Measurements from ENCODE around the gene C17orf67. TPM values are rescaled to one million over a fixed set of nuclear protein-coding genes. Genes with fewer than 3 reads are reported as not detected.

Gene C17orf67
- total RNA-seq, 3 donors from 2014 or later, result 2.0 to 2.3 (median 2.2) TPM

DNA sequence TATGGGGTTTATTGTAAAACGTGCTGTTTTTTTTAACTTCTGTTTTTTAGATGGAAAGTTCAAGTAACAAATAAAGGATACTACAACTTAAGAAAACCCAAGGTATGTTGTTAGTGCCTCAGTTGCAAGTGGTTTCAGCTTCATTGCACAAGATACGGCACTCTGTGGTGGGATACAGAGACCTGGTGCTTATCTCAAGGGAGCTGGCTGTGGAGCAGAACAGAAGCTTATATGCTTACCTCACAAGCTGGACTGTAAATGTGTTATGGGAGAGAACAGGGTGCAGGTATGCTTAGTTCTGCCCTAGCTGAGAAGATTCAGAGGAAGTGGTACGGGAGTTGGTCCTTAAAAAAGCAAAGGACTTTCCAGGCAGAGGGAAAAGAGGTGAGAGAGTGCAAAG lies 15.4 kb upstream of the C17orf67 start:
- Mint-ChIP-seq H3K4me1 (ENCODE audit: low read depth) (no peaks in the 10 kb centered on the region), H3K9me3 (no peaks in the 10 kb centered on the region), H3K4me3 (no peak overlapping the region), H3K27me3 (ENCODE audit: low read depth) (no peaks in the 10 kb centered on the region), H3K36me3 (ENCODE audit: insufficient read depth) (peaks cover 32% of the 10 kb centered on the region)
- no peak for ATAC-seq
- DNase-seq, result no peak

DNA sequence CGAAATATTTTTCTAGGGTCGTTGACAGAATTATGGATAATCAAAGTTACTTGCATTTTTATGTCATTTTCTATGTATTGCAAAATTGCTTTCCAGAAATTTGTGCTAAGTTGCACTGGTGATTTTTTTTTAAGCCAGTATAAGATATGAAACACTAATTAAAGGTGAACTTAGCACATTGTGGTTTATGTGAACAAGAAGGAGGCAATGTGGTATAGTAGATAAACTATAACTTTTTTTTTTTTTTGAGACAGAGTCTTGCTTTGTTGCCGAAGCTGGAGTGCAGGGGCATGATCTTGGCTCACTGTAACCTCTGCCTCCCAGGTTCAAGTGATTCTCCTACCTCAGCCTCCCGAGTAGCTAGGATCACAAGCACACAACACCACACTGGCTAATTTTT lies 13.4 kb upstream of the C17orf67 start:
- no peak for DNase-seq
- Mint-ChIP-seq H3K4me1 (ENCODE audit: low read depth) (no peaks in the 10 kb centered on the region), H3K9me3 (no peaks in the 10 kb centered on the region), H3K36me3 (ENCODE audit: insufficient read depth) (peaks cover 30% of the 10 kb centered on the region), H3K27me3 (ENCODE audit: low read depth) (no peaks in the 10 kb centered on the region), H3K4me3 (no peak overlapping the region)
- ATAC-seq, result no peak

DNA sequence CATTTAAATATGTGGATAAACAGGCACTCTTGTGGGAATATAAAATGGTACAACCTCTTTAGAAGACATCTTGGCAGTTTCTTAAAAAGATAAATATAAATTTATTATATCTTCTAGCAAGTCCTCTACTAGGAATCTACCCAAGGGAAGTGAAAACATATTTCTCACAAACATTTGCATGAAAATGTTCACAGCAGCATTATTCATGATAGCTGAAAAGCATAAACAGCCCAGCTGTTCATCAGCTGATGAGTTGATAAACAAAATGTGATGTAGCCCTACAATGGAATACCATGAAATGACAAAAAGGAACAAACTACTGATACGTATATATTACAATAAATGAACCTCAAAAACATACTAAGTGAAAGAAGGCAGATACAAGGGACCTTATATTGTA lies 12.2 kb upstream of the C17orf67 start:
- H3K4me3 Mint-ChIP-seq, result no peak overlapping the region
- H3K9me3 Mint-ChIP-seq, result no peaks in the 10 kb centered on the region
- DNase-seq, result no peak
- no peak for ATAC-seq
- H3K36me3 Mint-ChIP-seq (ENCODE audit: insufficient read depth), result peaks cover 30% of the 10 kb centered on the region
- H3K27me3 Mint-ChIP-seq (ENCODE audit: low read depth), result no peaks in the 10 kb centered on the region
- H3K4me1 Mint-ChIP-seq (ENCODE audit: low read depth), result no peaks in the 10 kb centered on the region

DNA sequence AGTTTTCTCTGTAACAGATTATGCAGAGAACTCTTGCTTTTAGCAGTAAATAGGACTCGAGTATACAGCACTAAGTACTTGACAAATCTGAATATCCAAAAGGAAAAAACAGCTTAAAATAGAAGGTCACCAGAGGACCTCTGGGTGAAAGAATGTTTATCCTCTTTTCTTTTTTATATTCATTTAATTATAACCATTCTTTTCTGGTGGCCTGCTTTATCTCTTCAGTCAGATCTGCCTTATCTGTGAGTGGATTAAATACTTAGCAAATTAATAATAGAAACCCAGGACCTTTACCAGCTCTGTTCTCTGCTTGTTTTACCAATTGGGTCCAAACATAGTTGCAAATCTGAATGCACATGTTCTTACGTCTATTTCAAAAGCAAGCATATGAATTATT lies 8.9 kb upstream of the C17orf67 start:
- peaks cover 19% of the 10 kb centered on the region for H3K36me3 Mint-ChIP-seq (ENCODE audit: insufficient read depth)
- H3K27me3 Mint-ChIP-seq (ENCODE audit: low read depth), result no peaks in the 10 kb centered on the region
- H3K9me3 Mint-ChIP-seq, result no peaks in the 10 kb centered on the region
- no peak overlapping the region for H3K4me3 Mint-ChIP-seq
- DNase-seq (no peak), ATAC-seq (no peak)
- peaks cover 18% of the 10 kb centered on the region for H3K4me1 Mint-ChIP-seq (ENCODE audit: low read depth)

DNA sequence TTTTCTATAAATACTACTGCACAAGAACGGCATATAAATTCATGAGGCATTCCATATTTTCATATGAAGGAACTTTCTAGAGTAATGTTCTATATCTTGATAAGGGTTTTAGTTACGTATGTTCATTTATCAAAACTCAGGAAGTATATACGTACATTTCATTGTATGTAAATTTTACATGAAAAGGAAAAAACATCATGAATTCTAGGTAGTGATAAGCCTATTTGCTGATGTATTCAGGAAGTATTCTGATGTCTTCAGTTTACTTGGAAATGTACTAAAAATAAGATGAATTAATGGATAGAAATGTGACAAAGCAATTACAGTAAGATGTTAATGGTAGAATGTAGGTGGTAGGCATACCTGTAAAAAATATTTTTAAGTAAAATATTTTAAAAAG lies 5.0 kb upstream of the C17orf67 start:
- ATAC-seq, result no peak
- Mint-ChIP-seq H3K36me3 (ENCODE audit: insufficient read depth) (peaks cover 14% of the 10 kb centered on the region), H3K9me3 (no peaks in the 10 kb centered on the region), H3K27me3 (ENCODE audit: low read depth) (no peaks in the 10 kb centered on the region), H3K4me1 (ENCODE audit: low read depth) (peaks cover 43% of the 10 kb centered on the region), H3K4me3 (peak overlapping the region; percentile 33)
- no peak for DNase-seq

DNA sequence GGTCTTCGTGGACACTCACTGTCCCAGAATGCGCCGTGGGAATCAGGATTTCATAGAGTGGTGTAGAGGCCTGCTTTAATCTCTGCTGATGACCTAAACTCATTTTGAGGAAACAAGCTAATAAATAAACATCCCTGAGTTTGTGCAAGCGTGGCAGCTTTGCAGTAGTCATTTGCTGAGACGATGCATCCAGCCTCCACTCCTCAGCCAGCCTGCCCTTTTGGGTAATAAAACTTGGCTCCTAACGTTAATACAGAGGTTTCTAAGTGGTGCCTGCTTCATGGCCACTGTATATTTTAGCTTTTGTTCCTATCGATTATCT lies 1.5 kb upstream of the C17orf67 start:
- Mint-ChIP-seq H3K4me3 (peak overlapping the region; percentile 94), H3K36me3 (ENCODE audit: insufficient read depth) (peaks cover 19% of the 10 kb centered on the region), H3K9me3 (no peaks in the 10 kb centered on the region), H3K4me1 (ENCODE audit: low read depth) (peaks cover 65% of the 10 kb centered on the region), H3K27me3 (ENCODE audit: low read depth) (no peaks in the 10 kb centered on the region)
- no peak for DNase-seq
- ATAC-seq, result no peak

DNA sequence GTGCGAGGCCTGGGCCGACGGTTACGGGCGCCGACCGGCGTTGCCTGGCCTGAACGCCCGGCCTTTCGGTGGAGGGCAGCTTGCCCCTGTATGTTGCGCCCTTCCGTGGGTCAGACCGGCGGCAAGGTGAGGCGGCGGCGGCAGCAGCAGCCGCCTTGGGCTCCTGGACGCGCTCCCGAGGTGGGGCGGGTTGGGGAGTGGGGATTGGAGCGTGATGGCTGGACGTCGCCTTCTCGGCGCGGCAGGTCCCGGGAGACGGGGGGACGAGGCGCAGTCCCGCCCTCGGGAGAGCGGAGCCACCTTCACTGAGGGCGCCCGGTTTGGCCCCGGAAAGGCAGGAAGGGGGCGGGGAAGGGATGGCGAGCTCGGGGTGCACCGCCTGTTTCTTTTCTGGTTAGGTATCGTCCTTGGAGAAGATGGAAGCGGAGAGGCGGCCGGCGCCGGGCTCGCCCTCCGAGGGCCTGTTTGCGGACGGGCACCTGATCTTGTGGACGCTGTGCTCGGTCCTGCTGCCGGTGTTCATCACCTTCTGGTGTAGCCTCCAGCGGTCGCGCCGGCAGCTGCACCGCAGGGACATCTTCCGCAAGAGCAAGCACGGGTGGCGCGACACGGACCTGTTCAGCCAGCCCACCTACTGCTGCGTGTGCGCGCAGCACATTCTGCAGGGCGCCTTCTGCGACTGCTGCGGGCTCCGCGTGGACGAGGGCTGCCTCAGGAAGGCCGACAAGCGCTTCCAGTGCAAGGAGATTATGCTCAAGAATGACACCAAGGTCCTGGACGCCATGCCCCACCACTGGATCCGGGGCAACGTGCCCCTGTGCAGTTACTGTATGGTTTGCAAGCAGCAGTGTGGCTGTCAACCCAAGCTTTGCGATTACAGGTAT lies 902 bp upstream of the C17orf67 start:
- DNase-seq, result peak; percentile 65

DNA sequence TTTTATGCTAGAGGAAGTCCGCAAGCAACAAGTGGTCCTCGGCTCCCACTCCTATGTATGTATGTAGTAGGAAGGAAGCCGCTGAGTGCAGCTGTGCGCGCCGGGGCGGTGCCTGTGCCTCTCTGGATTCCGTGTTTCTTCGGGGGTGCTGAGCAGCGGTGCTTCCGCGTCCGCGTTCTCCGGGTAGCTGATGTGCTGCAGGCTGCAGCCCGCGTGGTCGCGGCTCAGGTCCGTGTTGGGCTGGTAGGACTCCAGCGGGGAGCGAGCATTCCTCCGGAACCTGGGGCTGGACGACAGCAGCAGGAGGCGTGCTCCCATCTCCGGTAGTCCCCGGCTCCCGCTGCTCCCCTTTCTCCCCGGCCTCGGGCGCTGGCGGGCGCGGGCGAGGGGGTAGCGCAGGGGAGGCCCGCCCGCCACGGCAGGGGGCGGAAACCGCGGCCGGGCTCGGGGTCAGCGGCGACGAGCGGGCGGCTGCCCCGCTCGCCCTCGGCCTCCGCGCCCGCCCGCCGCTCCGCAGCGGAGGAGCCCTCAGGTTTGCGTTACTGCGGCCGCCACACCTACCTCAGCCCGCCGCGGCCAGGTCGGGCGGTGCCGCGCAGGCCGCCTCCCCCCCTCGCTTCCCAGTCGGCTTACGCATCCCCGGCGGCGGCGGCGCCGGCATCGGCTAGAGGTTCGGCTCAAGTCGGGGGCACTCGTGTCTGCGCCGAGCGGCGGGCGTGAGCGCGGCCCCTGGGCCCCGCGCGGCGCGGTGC lies 487 bp downstream of the C17orf67 start:
- H3K27me3 Mint-ChIP-seq (ENCODE audit: low read depth), result no peaks in the 10 kb centered on the region
- H3K36me3 Mint-ChIP-seq (ENCODE audit: insufficient read depth), result peaks cover 22% of the 10 kb centered on the region
- DNase-seq (peak; percentile 61), ATAC-seq (peak; percentile 75)
- H3K4me3 Mint-ChIP-seq, result peak overlapping the region; percentile 94
- H3K4me1 Mint-ChIP-seq (ENCODE audit: low read depth), result peaks cover 56% of the 10 kb centered on the region
- H3K9me3 Mint-ChIP-seq, result no peaks in the 10 kb centered on the region

More for the DNA sequence above, 902 bp upstream of the C17orf67 start:
- Mint-ChIP-seq H3K27me3 (ENCODE audit: low read depth) (no peaks in the 10 kb centered on the region), H3K4me1 (ENCODE audit: low read depth) (peaks cover 65% of the 10 kb centered on the region), H3K36me3 (ENCODE audit: insufficient read depth) (peaks cover 19% of the 10 kb centered on the region), H3K9me3 (no peaks in the 10 kb centered on the region), H3K4me3 (peak overlapping the region; percentile 94)
- peak; percentile 31 to 37 for ATAC-seq

DNA sequence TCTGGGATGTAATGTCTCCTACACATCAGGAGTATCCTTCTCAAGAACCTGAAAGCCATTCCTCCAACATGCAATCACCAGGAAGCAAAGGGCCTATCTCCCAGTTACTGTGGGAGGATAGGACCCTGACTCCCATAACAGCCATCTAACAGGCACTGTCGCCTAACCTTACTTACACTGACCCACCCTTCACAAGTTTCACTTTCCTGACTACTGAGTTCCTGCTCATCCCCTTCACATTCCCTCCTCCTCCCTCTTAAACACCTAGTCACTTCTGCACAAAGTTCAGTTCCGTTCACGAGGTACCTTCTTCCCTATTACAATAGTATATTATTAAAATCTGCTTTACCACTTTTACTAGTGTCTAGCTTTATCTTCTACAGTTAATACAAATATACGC lies 1.3 kb downstream of the C17orf67 start:
- Mint-ChIP-seq H3K4me3 (peak overlapping the region; percentile 92), H3K36me3 (ENCODE audit: insufficient read depth) (peaks cover 20% of the 10 kb centered on the region), H3K9me3 (no peaks in the 10 kb centered on the region), H3K4me1 (ENCODE audit: low read depth) (peaks cover 48% of the 10 kb centered on the region), H3K27me3 (ENCODE audit: low read depth) (no peaks in the 10 kb centered on the region)
- no peak for DNase-seq
- ATAC-seq, result no peak

DNA sequence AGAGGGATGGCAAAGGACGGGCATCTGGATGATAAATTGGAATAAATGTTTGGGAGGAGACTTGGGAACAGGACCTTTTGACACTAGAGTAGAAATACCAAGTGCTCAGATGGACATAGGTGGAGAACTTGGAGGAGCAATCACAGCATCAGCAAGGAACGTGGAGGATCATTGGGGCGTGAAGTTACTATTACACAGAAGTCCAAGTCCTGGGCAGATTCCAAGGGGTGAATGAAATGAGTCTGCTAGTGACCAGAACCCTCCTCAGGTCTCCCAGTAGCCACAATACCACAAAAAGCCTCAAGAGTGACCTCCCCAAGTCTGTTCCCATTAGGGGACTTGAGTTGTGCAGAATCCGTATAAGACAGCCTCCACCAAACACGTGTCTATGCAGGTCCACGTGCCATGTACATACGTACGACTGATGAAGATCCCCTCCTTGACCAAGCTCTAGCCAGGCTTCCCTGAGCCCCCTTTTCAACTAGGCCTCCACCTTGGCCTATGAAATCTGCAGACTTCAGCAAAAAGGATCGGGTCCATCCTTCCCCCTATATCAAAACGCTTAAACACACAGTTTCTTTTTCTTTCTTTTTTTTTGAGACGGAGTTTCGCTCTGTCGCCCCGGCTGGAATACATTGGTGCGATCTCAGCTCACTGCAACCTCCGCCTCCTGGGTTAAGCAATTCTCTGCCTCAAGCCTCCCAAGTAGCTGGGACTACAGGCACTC lies 2.2 kb downstream of the C17orf67 start:
- no peak for DNase-seq
- H3K9me3 Mint-ChIP-seq, result no peaks in the 10 kb centered on the region
- H3K27me3 Mint-ChIP-seq (ENCODE audit: low read depth), result no peaks in the 10 kb centered on the region
- peak overlapping the region; percentile 92 for H3K4me3 Mint-ChIP-seq
- ATAC-seq, result no peak
- peaks cover 40% of the 10 kb centered on the region for H3K4me1 Mint-ChIP-seq (ENCODE audit: low read depth)
- H3K36me3 Mint-ChIP-seq (ENCODE audit: insufficient read depth), result peaks cover 14% of the 10 kb centered on the region

DNA sequence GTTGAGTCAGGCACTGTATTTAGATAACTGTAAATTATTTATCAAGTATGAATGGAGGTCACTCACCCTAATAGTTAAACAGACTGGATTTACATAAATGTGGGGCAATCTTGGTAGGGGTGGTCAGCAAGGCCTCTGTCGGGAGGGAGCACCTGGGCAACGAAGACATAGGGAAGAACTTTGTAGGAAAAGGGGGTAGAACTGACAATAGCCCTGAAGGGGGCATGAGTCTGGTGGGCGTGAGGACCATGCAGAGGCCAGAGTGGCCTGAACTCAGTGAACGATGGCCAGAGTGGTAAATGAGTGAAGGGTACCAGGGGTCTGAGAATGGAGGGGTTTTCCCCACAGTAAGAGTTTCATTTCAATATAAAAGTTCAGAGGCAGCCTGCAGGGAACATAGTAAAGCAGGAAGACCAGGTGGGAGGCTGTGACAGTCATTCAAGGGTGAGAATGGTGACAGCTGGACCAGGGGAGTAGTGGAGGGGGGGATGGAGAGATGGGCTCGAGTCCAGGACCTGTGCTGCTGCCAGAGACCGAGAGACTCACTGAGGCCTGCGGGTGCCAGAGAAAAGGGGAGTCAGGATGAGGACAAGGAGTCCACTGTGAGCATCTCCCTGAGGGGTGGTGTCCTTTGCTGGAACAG lies 2.9 kb downstream of the C17orf67 start:
- no peak overlapping the region for H3K4me3 Mint-ChIP-seq
- H3K4me1 Mint-ChIP-seq (ENCODE audit: low read depth), result peaks cover 36% of the 10 kb centered on the region
- no peaks in the 10 kb centered on the region for H3K27me3 Mint-ChIP-seq (ENCODE audit: low read depth)
- ATAC-seq, result no peak
- no peaks in the 10 kb centered on the region for H3K9me3 Mint-ChIP-seq
- no peak for DNase-seq
- H3K36me3 Mint-ChIP-seq (ENCODE audit: insufficient read depth), result peaks cover 11% of the 10 kb centered on the region

DNA sequence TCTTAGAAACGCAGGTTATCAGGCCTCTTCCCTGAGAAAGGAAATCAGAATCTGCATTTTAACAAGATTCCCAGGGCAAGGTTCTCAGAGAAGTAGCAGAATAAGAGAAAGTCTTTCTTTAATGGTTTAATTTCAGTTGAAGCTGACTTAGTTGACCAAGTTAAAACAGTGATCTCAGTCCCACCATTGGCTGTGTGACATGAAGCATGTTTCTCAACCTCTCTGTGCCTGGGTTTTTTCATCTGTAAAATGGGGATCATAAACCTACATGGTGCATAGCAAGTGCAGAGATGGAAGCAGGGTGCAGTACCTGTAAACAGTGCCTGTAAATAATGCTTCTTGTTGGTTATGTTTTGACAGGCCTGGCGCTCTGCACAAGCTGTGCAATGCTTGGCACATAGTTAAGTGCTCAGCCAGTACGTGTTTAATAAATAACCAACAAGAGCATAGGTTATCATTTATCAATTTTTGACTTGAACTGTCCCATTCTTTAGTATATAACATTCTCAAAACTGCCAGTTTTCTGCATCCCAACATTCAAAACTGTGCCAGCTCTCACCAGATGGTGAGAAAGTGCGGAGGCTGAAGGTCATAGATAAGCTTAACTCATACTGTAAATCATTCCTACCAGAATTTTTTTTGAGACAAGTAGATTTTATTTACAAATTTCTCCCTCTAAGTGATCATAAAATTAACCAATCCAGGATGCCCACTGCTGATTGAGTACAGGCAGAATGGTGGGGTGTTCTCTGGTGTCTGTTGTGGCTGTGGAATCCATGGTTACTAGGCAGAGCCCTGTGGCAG lies 6.9 kb downstream of the C17orf67 start:
- Mint-ChIP-seq H3K4me1 (ENCODE audit: low read depth) (peaks cover 16% of the 10 kb centered on the region), H3K27me3 (ENCODE audit: low read depth) (no peaks in the 10 kb centered on the region), H3K36me3 (ENCODE audit: insufficient read depth) (peaks cover 8% of the 10 kb centered on the region), H3K4me3 (no peak overlapping the region), H3K9me3 (no peaks in the 10 kb centered on the region)
- ATAC-seq (no peak), DNase-seq (no peak)

DNA sequence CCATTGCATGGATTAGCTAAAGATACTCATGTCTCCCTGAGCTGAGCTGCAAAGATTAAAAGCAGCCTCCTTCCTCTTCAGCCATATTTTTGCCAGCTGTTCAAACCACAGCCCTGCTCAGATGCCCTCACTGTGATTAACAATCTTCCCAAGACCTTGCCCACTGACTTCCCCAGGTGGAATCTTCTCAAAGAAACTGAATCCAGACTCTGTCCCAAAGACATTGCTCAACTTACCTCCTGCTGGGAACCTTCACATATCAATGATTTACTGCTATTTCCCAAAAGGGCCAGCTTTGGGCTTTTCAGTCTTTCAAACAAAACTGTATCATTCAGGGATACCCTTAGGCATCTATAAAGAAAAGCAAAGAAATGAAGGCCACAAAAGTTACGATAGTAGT lies 9.2 kb downstream of the C17orf67 start:
- Mint-ChIP-seq H3K27me3 (ENCODE audit: low read depth) (no peaks in the 10 kb centered on the region), H3K9me3 (no peaks in the 10 kb centered on the region), H3K4me1 (ENCODE audit: low read depth) (peaks cover 5% of the 10 kb centered on the region), H3K4me3 (no peak overlapping the region), H3K36me3 (ENCODE audit: insufficient read depth) (peaks cover 3% of the 10 kb centered on the region)
- ATAC-seq (no peak), DNase-seq (no peak)

Measured in activated T-cell treated with anti-CD3 and anti-CD28 coated beads, Interleukin-2, amount 50 U/mL, for 4 hours (primary cell).